GM19395 (cell line): ENCODE data around the gene HGS.

Experiments used
- ATAC-seq: cut with Tn5 transposase; IDR thresholded peaks from one replicate; pipeline ENCODE4 v1.9.1; 2021; ENCODE audit warnings: mild to moderate bottlenecking, moderate library complexity; ENCODE audit not compliant: unreplicated experiment

Gene HGS

GRCh38 chr17:81715872-81716673 lies 32.3 kb downstream of the HGS start:
- no peak for ATAC-seq

GRCh38 chr17:81716674-81716996 lies 32.8 kb downstream of the HGS start:
- ATAC-seq, result no peak

GRCh38 chr17:81717049-81717765 lies 33.4 kb downstream of the HGS start:
- ATAC-seq, result no peak

- ATAC-seq, result no peak
Observed at GRCh38 chr17:81717766-81718089, 33.9 kb downstream of the HGS start.

- no peak for ATAC-seq
Observed at GRCh38 chr17:81719410-81720266, 35.8 kb downstream of the HGS start.

- ATAC-seq, result no peak
Observed at GRCh38 chr17:81720267-81721071, 36.7 kb downstream of the HGS start.

- ATAC-seq, result no peak
Observed at GRCh38 chr17:81722184-81723120, 38.6 kb downstream of the HGS start.

- ATAC-seq, result no peak
Observed at GRCh38 chr17:81723651-81724209, 39.9 kb downstream of the HGS start.

- no peak for ATAC-seq
Observed at GRCh38 chr17:81725439-81725838, 41.6 kb downstream of the HGS start.

- no peak for ATAC-seq
Observed at GRCh38 chr17:81726004-81726403, 42.2 kb downstream of the HGS start.

- ATAC-seq, result no peak
Observed at GRCh38 chr17:81727324-81728031, 43.7 kb downstream of the HGS start.

- no peak for ATAC-seq
Observed at GRCh38 chr17:81733507-81734404, 49.9 kb downstream of the HGS start.

GRCh38 chr17:81734405-81735263 lies 50.8 kb downstream of the HGS start:
- no peak for ATAC-seq

- no peak for ATAC-seq
Observed at GRCh38 chr17:81735264-81736102, 51.7 kb downstream of the HGS start.

GRCh38 chr17:81737947-81738800 lies 54.4 kb downstream of the HGS start:
- ATAC-seq, result no peak
